Stimulated activated CD4-positive, alpha-beta T cell treated with anti-CD3 and anti-CD28 coated beads, Interleukin-15, amount 100 ng/mL, for 1 hour (primary cell): ENCODE data around the gene A3GALT2.

Experiments
- DNase-seq, 2 donors: peaks; one replicate each; pipeline ENCODE4 v3.0.0-alpha.2; 2020; ENCODE audit warnings: low read depth in 1 of 2, low spot score in 1 of 2

A3GALT2 gene

DNA sequence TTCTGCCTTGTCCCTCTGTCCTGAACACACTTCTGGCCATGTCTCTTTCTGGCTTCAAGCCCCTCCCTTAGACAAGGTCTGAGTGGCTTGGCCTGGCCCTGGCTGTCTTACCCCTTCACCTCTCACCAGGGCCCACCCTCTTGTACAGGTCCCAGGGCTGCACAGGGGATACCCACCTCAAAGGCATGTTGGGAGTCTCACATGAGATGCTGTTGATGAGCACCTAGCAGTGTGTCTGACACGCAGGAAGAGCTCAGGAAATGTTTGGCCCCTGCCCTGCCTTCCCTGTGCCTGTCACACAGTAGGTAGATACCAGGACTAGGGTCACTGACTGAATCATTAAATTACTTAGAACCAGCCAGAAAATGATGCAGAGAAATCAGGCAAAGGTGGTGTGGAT, 48.0 kb downstream of the A3GALT2 start:
- DNase-seq, result no peak

- DNase-seq, result no peak
These were observed 48.4 kb downstream of the A3GALT2 start for GRCh38 chr1:33272509-33272908.

GRCh38 chr1:33271666-33272505, 49.0 kb downstream of the A3GALT2 start:
- no peak for DNase-seq

- DNase-seq, result no peak
These were observed 50.0 kb downstream of the A3GALT2 start for GRCh38 chr1:33270808-33271465.

DNA sequence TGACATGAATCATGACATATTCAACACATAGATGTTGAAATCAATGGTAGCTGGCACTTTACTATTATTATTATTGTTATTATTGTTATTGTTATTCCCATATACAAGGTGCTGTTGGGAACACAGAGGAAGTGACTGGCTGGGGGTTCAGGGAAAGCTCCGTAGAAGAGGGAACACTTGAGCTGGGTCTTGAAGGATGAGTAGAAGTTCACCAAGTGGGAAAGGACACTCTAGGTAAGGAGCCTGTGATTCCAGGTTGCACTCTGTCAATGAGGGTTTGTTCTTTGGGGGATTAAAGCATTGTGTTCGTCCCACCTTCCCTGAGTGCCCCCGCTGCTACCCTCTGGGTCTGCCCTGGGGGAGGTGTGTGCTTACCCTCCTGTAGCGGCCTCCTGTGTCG, 50.5 kb downstream of the A3GALT2 start:
- DNase-seq, result no peak

- no peak for DNase-seq
These were observed 51.3 kb downstream of the A3GALT2 start for GRCh38 chr1:33269621-33270020.

DNA sequence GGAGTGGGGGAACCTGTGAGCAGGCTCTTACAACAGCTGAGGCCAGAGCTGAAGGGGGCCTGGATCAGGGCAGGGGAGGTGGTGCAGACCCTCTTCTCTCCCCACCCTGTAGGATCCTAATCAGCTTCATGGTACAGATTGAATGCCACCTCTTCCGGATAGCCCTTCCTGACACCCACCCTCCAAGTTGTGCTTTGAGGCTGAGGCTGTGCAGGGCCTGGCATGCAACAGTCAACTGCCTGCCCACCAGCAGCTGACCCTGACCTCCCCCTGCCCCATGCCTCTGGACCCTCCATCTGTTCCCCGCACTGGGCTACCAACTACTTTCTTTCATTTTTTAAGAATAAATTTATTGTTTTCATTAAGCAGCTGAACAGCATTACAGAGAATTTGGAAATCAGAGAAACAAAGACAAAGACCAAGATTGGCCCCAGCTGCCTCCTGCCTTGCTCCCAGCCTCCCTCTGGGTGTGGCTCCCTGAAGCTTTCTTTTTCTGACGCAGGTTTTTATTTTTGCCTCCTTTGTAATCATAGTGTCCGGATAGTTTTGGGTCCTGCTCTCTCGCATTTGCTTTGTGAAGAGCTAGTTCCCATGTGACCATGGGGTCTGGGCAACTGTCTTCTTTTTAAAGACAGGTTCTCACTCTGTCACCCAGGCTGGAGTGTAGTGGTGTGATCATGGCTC, 51.8 kb downstream of the A3GALT2 start:
- DNase-seq, result no peak

- DNase-seq, result no peak
These were observed 52.4 kb downstream of the A3GALT2 start for GRCh38 chr1:33268457-33268856.

GRCh38 chr1:33267468-33268205, 53.3 kb downstream of the A3GALT2 start:
- no peak for DNase-seq

DNA sequence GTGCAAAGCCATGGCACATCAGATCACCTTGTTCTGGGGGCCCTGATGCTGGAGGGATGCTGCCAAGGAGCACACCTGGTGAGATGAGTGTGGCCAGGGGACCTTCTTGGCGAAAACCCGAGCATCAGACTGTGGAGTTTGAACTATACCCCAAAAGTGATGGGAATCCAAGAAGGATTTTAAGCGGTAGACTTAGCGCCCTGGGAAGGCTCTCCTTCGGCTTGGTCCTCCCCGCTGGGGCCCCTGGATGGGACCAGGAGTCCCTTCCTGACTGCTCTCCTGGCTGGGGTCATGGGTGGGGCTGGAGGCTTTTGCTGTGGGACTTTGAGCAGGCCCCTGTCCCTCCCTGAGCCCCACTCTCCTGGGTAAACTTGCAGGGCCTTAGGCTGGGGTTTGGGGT, 54.1 kb downstream of the A3GALT2 start:
- DNase-seq, result no peak

- no peak for DNase-seq
These were observed 54.9 kb downstream of the A3GALT2 start for GRCh38 chr1:33265780-33266605.

DNA sequence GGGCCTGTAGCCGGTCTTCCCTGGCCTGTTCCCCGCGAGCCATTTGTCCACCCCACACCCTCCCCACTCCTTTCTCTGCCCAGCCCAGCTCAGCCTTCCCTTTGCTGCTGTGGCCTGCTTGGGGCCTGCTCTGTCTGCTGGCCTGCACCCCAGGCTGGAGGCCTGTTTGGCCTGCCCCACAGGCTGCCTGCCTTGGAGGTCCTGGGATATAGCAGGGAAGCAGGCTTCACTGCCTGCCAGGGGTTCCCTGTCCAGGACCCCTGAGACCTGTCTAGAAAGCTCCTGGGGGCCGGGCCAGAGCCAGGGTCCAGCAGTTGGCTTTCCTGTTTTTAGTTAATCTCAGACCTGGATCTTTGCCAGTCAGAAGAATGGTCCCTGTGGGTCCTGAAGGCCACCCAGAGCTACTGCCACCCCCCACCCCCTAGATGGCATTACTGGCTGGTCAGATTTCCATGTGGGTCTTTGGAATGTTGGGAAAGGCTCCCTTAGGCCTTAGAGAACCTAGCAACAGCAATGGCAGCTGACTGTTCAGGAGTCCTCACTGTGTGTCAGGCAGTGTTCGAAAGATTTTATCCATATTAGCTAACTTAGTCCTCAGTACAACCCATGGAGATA, 56.9 kb downstream of the A3GALT2 start:
- DNase-seq, result no peak

- no peak for DNase-seq
These were observed 59.6 kb downstream of the A3GALT2 start for GRCh38 chr1:33261344-33261743.

DNA sequence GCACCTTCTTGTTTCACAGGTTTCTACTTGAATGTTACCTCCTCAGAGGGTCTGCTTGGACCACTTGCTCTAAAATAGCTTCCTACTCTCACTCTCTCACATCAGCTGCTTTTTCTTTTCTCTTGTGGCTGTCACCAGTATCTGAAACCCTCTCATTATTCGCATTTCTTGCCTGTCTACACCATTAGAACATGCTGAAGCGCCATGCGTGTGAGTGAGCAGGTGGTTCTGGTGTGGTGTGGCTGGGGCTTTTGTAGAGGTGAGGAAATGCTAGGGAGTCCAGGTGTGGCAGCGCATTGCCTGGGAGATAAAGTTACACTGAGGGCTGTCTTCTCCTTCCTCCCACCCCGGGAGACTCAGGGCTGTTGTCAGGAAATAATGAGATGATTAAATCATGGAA, 60.5 kb downstream of the A3GALT2 start:
- DNase-seq, result no peak

DNA sequence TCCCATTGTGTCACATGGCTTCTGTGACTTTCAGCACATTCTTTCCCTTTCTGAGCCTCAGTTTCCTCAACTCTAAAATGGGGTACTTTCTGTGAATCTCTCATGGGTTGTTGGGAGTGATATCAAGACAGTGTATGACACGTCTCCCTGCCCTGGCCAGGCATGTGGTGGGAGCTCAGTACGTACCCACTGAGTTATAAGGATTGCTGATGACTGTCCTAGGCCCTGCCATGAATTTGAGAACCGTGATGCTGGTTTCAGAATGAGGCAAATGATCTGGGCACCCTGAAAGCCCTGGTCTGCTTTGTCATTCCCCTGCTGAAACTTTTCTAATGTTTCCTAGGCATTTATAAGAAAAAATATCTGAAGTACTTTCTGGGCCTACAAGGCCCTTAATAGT, 61.0 kb downstream of the A3GALT2 start:
- DNase-seq, result no peak

DNA sequence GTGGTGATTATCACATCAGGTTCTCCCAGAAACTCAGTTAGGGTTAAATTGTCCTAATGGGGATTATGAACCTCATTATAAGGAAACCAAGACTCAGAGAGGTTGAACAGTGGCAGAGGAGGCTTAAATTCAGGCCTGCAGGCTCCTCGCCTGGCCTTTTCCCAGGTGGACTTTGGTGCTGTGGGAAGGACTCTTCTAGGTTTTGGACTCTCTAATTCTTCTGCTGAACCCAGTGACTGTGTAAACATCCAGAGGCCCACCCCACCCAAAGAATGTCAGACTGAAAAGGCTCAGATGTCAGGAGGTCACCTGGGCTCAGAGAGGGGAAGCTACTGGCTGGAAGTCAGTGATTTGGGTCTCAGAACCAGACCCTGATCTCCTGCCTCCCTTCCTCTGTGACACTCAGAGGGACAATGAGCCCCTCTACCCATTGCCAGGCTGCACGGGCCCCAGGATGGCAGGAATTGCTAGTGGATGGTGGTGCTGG, 62.1 kb downstream of the A3GALT2 start:
- DNase-seq, result no peak

DNA sequence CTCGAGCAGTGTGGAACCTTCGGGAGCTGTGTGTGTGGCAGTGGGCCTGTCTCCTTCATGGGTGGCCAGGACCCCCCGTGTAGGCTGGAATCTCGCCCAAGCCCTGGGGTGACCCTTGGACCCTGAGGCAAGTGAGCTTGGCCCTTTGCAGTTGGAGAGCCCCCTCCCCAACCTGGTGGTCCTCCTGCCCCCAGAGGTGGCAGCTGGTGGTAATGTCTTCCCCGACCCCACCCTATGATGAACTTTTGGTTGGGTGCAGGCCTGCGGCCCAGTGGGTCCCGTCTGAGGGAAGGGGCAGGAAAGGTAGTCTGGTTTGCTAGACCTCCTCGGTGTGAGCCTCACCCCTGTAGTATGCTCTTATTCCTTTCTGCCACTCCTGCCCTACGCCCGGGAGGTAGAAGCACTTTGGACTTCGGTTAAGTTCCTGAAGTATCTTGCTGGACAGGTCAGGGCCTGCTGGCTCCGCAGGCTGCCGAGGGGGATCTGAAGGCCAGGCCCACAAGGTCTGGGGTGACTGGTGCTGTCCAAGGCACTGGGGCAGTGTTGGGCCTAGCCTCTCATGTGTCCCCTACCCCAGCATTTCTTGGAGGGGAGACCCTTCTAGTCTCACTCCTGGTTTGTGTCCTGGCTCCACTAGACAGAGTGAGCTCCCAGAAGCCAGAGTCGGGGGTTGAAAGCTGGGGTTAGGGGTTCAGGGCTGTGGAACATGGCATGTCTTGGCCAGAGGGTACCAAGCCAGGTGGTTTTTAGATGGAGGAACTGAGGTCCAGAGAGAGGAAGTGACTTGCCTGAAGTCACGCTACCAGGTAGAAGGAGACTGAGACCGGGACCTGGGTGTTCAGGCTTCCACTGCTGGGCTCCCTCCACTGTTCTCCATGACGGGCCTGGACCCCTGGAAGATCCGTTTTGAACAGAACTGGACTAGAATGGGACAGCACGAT, 62.9 kb downstream of the A3GALT2 start:
- DNase-seq, result no peak

DNA sequence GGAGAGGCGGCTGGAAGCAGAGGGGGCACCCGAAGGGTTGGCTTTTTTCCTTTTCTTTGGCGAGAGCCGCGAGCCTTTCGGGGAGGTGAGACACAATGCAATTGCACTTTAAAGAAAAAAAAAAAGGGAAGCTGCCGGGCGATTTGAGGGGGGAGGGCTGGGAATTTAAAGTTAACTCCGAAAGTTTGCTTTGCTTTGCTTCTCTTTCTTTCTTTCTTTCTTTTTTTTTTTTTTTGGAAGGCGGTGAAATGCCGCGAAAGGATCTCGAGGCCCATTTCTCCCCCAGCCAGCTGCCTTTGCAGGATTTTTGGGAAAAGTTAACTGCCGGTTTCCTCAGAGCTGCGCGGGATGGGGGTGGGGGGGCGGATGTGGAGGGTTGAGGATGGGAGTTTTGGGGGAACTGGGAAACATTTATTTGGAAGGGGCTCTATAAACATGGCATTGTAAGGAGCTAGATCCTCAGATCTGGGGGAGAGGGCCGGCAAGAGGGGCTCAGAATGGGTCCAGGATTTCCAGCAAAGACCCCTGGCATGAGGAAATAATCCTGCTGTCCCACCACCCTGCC, 63.6 kb downstream of the A3GALT2 start:
- DNase-seq, result no peak
